HEK293 (cell line): Measurements from ENCODE around the gene IL25.

Experiments
- CTCF ChIA-PET: fragments of 350-600 bp; formaldehyde crosslinking; extraction: SDS; loops from one replicate; lab custom pipeline; 2021; ENCODE audit warnings: antibody characterized with exemption; lab: Yijun Ruan, JAX
- POLR2A ChIA-PET: fragments of 300-600 bp; formaldehyde crosslinking; extraction: SDS; loops from one replicate; lab custom pipeline; 2020; ENCODE audit warnings: antibody characterized with exemption, inconsistent platforms; lab: Yijun Ruan, JAX
- H3K27ac ChIP-seq: fragments of 200-500 bp; sonication (Bioruptor generic); 2 replicates; pipeline ENCODE4 v1.5.1; 2014; ENCODE audit warnings: low read depth, low read length, control low read depth, inconsistent platforms; ENCODE audit errors: extremely low read depth
- H3K36me3 ChIP-seq, 2 experiments: fragments of 200-500 bp in 1 of 2; sonication (Bioruptor generic) in 1 of 2; 1 replicate in 1 of 2; 2 replicates in 1 of 2; pipeline ENCODE4 v1.5.1; 2014 to 2017; ENCODE audit warnings: inconsistent platforms in 2 of 2, low read length in 2 of 2; ENCODE audit not compliant: control insufficient read depth in 2 of 2, insufficient read depth in 1 of 2
- H3K4me1 ChIP-seq: fragments of 200-500 bp; sonication (Bioruptor generic); 2 replicates; pipeline ENCODE4 v1.5.1; 2014; ENCODE audit warnings: mild to moderate bottlenecking, low read length, inconsistent platforms; ENCODE audit not compliant: control insufficient read depth, insufficient read depth
- H3K4me3 ChIP-seq: 2 replicates; pipeline ENCODE4 v1.5.1; 2011; ENCODE audit warnings: low read depth, mild to moderate bottlenecking, control low read depth, low read length, moderate library complexity
- H3K9me3 ChIP-seq: fragments of 200-500 bp; sonication (Bioruptor generic); 2 replicates; pipeline ENCODE4 v1.5.1; 2014; ENCODE audit warnings: low read depth, low read length, inconsistent platforms; ENCODE audit not compliant: control insufficient read depth, insufficient read depth
- ZEB2 ChIP-seq: fragments of 450-650 bp; formaldehyde crosslinking; IDR thresholded peaks from 2 replicates; pipeline ENCODE4 v1.5.1; 2016; ENCODE audit warnings: missing biosample characterization, missing genetic modification characterization
- ZNF155 ChIP-seq: fragments of 450-650 bp; formaldehyde crosslinking; IDR thresholded peaks from 2 replicates; pipeline ENCODE4 v1.5.1; 2016; ENCODE audit warnings: missing biosample characterization, missing genetic modification characterization
- ZNF324 ChIP-seq: fragments of 450-650 bp; formaldehyde crosslinking; IDR thresholded peaks from 2 replicates; pipeline ENCODE4 v1.5.1; 2016; ENCODE audit warnings: missing biosample characterization, missing genetic modification characterization
- ZNF335 ChIP-seq: fragments of 450-650 bp; formaldehyde crosslinking; conservative IDR thresholded peaks from 2 replicates; pipeline ENCODE4 v1.5.1; 2016; ENCODE audit warnings: missing biosample characterization, missing genetic modification characterization
- ZNF398 ChIP-seq: fragments of 450-650 bp; formaldehyde crosslinking; IDR thresholded peaks from 2 replicates; pipeline ENCODE4 v1.5.1; 2017; ENCODE audit warnings: missing biosample characterization, missing genetic modification characterization
- ZNF404 ChIP-seq: fragments of 450-650 bp; formaldehyde crosslinking; IDR thresholded peaks from 2 replicates; pipeline ENCODE4 v1.5.1; 2017; ENCODE audit warnings: missing biosample characterization, missing genetic modification characterization
- ZNF544 ChIP-seq: fragments of 450-650 bp; formaldehyde crosslinking; IDR thresholded peaks from 2 replicates; pipeline ENCODE4 v1.5.0; 2017; ENCODE audit warnings: missing biosample characterization, missing genetic modification characterization
- ZNF555 ChIP-seq: fragments of 450-650 bp; formaldehyde crosslinking; conservative IDR thresholded peaks from 2 replicates; pipeline ENCODE4 v1.5.1; 2017; ENCODE audit warnings: missing biosample characterization, mild to moderate bottlenecking, missing genetic modification characterization, inconsistent platforms
- ZNF561 ChIP-seq: fragments of 450-650 bp; IDR thresholded peaks from 2 replicates; pipeline ENCODE4 v1.5.1; 2018; ENCODE audit warnings: missing biosample characterization, missing genetic modification characterization, borderline replicate concordance
- ZNF596 ChIP-seq: fragments of 450-650 bp; IDR thresholded peaks from 2 replicates; pipeline ENCODE4 v1.5.0; 2018; ENCODE audit warnings: missing biosample characterization, mild to moderate bottlenecking, missing genetic modification characterization, moderate library complexity
- ZNF777 ChIP-seq: fragments of 450-650 bp; formaldehyde crosslinking; IDR thresholded peaks from 2 replicates; pipeline ENCODE4 v1.5.1; 2017; ENCODE audit warnings: missing biosample characterization, missing genetic modification characterization, borderline replicate concordance
- ZSCAN30 ChIP-seq: fragments of 450-650 bp; IDR thresholded peaks from 2 replicates; pipeline ENCODE4 v1.5.1; 2018; ENCODE audit warnings: missing biosample characterization, mild to moderate bottlenecking, missing genetic modification characterization, moderate library complexity
- TF ChIP-seq, protein P1 (sequence below): fragments of 450-650 bp; formaldehyde crosslinking; IDR thresholded peaks from 2 replicates; pipeline ENCODE4 v1.5.1; 2016; ENCODE audit warnings: missing biosample characterization, missing genetic modification characterization

The IL25 gene

DNA sequence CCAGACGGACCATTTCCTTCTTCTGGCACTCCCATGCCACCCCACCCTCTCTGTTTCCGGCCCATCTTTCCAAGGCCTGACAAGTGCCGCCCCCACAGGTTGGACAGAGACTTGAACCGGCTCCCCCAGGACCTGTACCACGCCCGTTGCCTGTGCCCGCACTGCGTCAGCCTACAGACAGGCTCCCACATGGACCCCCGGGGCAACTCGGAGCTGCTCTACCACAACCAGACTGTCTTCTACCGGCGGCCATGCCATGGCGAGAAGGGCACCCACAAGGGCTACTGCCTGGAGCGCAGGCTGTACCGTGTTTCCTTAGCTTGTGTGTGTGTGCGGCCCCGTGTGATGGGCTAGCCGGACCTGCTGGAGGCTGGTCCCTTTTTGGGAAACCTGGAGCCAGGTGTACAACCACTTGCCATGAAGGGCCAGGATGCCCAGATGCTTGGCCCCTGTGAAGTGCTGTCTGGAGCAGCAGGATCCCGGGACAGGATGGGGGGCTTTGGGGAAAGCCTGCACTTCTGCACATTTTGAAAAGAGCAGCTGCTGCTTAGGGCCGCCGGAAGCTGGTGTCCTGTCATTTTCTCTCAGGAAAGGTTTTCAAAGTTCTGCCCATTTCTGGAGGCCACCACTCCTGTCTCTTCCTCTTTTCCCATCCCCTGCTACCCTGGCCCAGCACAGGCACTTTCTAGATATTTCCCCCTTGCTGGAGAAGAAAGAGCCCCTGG lies 3.1 kb downstream of the IL25 start:
- POLR2A ChIA-PET: no interaction called here
- CTCF ChIA-PET: interaction anchor here (0.7 to 1.5 kb wide), 3 partner anchors 34 to 255 kb away, joined by 3 to 5 read pairs (median 3); no protein-coding TSS in a partner anchor
- Histone ChIP-seq H3K9me3 (no peaks in the 10 kb centered on the region), H3K4me3 (no peak overlapping the region), H3K36me3 (no peaks in the 10 kb centered on the region), H3K27ac (no peak overlapping the region)
- TF ChIP-seq ZEB2: no peak
- TF ChIP-seq, all 188 proteins: peak for 0
- H3K4me1 ChIP-seq: no peaks in the 10 kb centered on the region

- no peaks in the 10 kb centered on the region for H3K9me3 ChIP-seq
- ChIA-PET CTCF (interaction anchor here (0.6 to 1.5 kb wide), 2 partner anchors 48 to 256 kb away, joined by 3 to 5 read pairs; no protein-coding TSS in a partner anchor), POLR2A (no interaction called here)
- H3K4me3 ChIP-seq: no peak within 1 kb of the TSS
- no peaks in the 10 kb centered on the region for H3K36me3 ChIP-seq
- H3K4me1 ChIP-seq: no peaks in the 10 kb centered on the region
- TF ChIP-seq ZNF335 (tag by site-specific recombination) (peak; percentile 46), ZNF398 (tag by site-specific recombination) (no peak)
- no peak within 1 kb of the TSS for H3K27ac ChIP-seq
Measured at GRCh38 chr14:23376482-23377197, 4.0 kb downstream of the IL25 start, which contains the start of gene CMTM5. Gene CMTM5, plus strand, starts transcription at chr14:23377046. Its CDS starts 206 bp downstream, at chr14:23377252.

GRCh38 chr14:23377198-23377550 lies 4.6 kb downstream of the IL25 start:
- no peaks in the 10 kb centered on the region for H3K9me3 ChIP-seq
- CTCF ChIA-PET: interaction anchor here (0.6 to 0.7 kb wide), 3 partner anchors 24 to 49 kb away, joined by 3 to 4 read pairs (median 4); no protein-coding TSS in a partner anchor
- H3K36me3 ChIP-seq: no peaks in the 10 kb centered on the region
- TF ChIP-seq ZNF555 (tag by site-specific recombination) (no peak), ZNF777 (tag by site-specific recombination) (no peak), ZNF596 (tag by site-specific recombination) (no peak), ZNF561 (tag by site-specific recombination) (no peak), ZNF155 (no peak), ZNF544 (tag by site-specific recombination) (no peak), ZNF324 (no peak), ZSCAN30 (tag by site-specific recombination) (no peak), ZNF404 (no peak)
- TF ChIP-seq, protein P1, sequence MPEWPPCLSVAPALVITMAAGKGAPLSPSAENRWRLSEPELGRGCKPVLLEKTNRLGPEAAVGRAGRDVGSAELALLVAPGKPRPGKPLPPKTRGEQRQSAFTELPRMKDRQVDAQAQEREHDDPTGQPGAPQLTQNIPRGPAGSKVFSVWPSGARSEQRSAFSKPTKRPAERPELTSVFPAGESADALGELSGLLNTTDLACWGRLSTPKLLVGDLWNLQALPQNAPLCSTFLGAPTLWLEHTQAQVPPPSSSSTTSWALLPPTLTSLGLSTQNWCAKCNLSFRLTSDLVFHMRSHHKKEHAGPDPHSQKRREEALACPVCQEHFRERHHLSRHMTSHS (tag by site-specific recombination): no peak
- no peak overlapping the region for H3K4me3 ChIP-seq
- H3K27ac ChIP-seq: no peak overlapping the region
- no peaks in the 10 kb centered on the region for H3K4me1 ChIP-seq
- POLR2A ChIA-PET: no interaction called here
